GM19328 (cell line): ENCODE data around the gene OR6M1.

Experiments used
- ATAC-seq: cut with Tn5 transposase; IDR thresholded peaks from one replicate; pipeline ENCODE4 v1.9.1; 2021; ENCODE audit warnings: mild to moderate bottlenecking, moderate library complexity; ENCODE audit not compliant: unreplicated experiment

Gene OR6M1

DNA sequence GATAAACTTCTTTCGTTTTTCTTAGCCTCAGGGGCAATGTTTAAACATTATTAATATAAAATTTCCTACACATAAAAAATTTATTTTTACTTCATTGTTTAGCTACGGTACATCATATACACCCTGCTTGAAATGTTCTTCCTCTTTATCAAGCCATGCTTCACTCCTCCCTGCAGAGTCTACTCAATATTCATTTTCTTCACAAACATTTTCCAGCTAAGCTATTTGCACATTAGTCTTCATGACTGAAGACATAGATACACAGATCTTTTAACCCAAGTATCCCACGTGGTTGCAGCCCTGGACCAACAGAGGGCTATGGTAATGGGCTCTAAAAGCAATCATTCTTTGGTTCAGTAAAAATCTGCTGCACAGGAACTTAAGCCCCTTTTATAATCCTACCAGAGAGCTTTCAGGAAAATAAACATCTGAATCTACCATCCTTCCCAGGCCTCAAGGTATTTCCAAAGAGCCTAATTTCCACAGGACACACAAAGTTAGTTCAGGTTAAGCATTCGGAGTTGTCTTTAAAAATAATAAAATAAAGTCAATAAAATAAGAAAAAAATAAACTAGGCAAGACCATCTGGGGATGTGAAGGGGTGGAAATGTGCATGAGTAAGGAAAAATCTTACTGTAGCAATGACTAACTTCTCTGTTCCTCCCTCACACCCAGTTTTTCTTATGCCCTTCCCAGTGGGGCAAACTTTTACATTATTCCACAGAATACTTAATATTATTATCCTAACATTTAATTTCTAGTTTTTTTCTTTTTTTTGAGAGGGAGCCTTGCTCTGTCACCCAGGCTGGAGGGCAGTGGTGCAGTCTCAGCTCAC is 30.2 kb downstream of the OR6M1 start:
- no peak for ATAC-seq

DNA sequence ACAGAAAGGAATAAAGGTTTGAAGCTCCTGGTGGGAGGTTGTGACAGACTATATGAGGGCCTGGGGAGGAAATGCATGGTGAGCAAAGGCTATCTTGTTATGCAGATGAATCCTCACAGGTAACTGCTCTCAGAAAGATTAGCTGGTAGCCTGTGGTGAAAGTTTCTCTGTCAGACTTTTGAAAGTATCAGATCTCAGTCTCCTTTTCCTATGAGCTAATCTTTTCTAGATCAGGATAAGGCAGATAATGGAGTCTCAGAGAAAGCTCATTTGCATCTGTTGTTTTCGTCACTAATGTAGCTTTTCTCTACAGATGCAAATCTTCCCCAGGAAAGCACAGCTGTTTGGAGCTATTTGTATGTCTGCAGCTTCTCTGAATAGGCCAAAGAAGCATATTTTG is 30.9 kb downstream of the OR6M1 start:
- no peak for ATAC-seq

DNA sequence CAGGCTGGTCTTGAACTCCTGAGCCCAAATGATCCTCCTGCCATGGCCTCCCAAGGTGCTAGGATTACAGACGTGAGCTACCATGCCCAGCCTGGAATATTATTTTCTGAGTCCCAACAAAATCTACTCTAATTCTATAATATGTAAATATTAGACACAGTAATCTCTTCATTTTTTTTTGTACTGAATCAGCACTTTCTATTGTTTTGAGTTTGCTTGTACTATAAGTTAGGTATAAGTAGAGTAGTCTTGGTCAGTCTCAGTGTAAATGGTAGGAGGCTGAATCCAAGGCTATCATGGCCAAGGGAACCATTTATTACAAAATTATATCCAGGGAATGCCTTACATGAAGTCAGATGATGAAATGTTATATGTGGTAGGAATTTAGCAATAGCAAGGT is 32.2 kb downstream of the OR6M1 start:
- ATAC-seq, result no peak

DNA sequence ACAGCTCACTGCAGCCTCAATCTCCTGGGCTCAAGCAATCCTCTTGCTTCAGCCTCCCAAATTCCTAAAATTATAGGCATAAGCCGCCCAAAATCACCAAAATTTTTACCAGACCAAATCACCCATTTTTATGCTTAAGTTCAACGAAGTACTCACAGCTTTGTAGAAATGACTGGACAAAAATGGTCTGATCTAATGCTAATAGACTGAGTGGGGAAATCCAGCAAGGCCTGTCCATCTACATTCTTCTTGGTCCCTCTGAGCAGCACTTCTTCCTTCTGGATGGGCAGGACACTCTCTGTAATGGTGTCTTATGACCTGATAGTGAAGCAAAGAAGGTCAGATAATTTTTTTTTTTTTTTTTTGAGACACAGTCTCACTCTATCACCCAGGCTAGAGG is 33.1 kb downstream of the OR6M1 start:
- no peak for ATAC-seq

DNA sequence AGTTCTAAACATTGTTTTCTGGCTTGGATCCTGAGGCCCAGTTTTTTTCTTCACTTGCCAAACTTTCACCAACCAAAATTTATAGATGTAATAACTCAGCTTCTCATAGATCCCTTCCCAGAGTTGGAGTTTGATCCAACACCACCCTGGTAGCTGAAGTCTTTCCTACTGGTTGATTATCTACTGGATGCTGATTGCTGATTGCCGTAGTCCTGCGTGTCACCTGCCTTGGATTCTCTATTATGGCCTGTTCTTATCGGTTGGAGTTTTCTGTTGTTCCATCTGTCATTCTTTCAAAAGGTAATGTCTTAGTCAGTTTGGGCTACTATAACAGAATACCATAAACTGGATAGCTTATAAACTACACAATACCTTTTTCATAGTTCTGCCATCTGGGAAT is 34.5 kb downstream of the OR6M1 start:
- no peak for ATAC-seq

DNA sequence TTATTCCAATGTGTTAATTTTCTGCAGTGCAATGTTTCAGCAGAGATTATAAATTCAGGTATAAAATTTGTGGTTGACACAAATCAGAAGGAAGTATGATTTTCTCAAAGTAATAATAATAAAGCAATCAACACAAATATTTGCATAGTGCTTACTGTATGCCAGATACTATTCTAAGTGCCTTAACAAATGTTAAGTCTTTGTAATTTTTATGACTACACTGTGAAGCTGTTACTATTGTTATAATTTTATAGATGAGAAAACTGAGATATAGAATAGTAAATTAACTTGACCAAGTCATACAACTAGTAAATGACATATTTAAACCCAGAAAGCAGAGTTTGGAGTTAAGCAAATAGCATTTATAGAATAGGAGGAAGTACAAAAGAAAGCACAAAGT is 35.4 kb downstream of the OR6M1 start:
- no peak for ATAC-seq

DNA sequence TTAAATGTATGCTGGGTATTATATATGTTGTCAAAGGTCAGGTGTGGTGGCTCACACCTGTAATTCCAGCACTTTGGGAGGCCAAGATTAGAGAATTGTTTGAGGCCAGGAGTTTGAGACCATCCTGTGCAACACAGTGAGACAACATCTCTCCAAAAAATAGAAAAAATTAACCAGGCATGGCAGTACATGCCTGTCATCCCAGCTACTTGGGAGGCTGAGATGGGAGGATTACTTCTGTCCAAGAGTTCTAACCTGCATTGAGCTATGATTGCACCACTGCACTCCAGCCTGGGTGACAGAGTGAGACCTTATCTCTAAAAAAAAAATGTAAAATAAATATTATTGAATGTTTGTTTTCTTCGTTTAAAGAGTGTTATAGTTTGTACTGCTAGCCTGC is 40.5 kb downstream of the OR6M1 start:
- no peak for ATAC-seq

DNA sequence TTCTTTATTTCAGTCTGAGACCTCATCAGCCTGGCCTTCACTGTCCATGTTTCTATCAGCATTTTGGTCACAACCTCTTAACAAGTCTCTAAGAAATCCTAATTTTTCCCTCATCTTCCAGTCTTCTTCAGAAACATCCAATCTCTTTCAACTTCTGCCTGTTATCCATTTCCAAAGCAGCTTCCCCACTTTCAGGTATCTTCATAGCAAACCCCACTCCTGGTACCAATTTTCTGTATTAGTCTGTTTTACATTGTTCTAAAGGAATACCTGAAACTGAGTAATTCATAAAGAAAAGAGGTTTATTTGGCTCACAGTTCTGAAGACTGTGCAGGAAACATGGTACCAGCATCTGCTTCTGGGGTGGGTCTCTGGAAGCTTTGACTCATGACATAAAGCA is 43.7 kb downstream of the OR6M1 start:
- ATAC-seq, result no peak

DNA sequence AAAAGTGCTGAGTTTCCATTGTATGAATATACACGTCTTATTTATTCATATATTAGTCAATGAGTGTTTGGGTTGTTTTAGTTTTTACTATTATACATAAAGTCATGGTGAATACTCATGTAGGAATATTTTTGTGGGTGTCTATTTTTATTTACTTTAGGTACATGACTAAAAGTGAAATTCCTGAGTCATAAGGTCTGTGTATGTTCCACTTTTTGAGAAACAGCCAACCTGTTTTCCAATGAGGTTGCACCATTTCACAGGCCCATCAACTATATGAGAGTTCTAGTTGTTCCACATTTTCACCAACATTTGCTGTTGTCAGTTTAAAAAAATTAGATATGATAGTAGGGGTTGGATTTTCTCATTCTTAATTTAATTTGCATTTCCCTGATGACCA is 45.3 kb downstream of the OR6M1 start:
- peak; percentile 69 for ATAC-seq

DNA sequence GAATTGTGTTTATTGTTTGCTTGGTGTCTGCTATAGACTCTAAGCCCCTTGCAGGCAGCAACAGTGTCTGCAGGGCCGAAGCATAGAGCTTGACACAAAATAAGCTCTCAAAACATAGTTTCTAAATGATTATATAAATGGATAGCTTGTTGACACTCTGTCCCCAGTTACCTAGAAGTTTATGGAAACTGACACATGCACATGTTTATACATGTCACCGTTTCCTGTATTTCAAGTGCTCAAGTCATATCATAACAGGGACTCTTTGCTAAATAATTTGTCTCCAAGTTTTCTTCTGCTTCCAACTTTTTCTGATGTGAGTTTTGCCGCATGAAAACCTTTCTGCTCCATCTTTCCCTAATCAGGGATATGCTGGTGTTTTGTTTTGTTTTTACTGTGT is 48.2 kb downstream of the OR6M1 start:
- ATAC-seq, result no peak

DNA sequence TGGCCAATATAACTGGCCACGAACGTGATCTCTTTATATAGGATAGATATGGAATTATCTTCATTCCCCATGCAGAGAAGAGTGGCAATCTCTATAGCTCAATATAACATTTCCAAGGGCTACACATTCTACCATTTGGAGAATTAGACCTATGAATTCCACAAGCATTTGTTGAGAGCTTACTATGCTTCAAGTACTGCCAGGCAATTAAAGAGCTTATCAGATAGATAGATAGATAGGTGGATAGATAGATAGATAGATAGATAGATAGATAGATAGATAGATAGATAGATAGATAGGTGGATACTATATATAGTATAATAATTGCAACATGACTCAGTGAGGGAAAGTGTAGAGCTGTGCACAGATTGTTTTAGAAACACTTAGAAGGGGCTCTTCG is 50.3 kb downstream of the OR6M1 start:
- no peak for ATAC-seq
